ENCODE measurements around the gene PHLDB3. TPM values are rescaled to one million over a fixed set of nuclear protein-coding genes. Genes with fewer than 3 reads are reported as not detected.

The PHLDB3 gene
- polyA plus RNA-seq, 2 of the 4 experiments (the other 2 are of a cell fraction): 5.5 to 12.0 TPM

GRCh38 chr19:43429395-43429794 lies 75.2 kb downstream of the PHLDB3 start:
- POLR2A ChIA-PET: no interaction called here
- FAIRE-seq (no peak), DNase-seq (ENCODE audit: low read depth in 1 of 2, low spot score in 1 of 2) (no peak), ATAC-seq (no peak)
- TF ChIP-seq CEBPB (IDR thresholded peaks at IDR 0.05) (0 out of 4 replicates have a peak, but pooled peaks of 1 of the 2 experiments have one; percentile 9), E2F6 (IDR thresholded peaks at IDR 0.05; ENCODE audit: borderline replicate concordance, low read depth) (no peak)
- TF ChIP-seq, protein P1, sequence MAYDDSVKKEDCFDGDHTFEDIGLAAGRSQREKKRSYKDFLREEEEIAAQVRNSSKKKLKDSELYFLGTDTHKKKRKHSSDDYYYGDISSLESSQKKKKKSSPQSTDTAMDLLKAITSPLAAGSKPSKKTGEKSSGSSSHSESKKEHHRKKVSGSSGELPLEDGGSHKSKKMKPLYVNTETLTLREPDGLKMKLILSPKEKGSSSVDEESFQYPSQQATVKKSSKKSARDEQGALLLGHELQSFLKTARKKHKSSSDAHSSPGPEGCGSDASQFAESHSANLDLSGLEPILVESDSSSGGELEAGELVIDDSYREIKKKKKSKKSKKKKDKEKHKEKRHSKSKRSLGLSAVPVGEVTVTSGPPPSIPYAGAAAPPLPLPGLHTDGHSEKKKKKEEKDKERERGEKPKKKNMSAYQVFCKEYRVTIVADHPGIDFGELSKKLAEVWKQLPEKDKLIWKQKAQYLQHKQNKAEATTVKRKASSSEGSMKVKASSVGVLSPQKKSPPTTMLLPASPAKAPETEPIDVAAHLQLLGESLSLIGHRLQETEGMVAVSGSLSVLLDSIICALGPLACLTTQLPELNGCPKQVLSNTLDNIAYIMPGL (CRISPR knock-in tag; IDR thresholded peaks at IDR 0.05; ENCODE audit: borderline replicate concordance): no peak
- H3K9me3 ChIP-seq: no peaks in the 10 kb centered on the region
- H3K27ac ChIP-seq: no peak overlapping the region
- H3K4me1 ChIP-seq: no peaks in the 10 kb centered on the region
- H3K4me2 ChIP-seq: no peak overlapping the region
- 83% methylated on average over 7 of the region's 7 CpGs for WGBS (ENCODE audit: missing lambda C conversion rate)
- no peak overlapping the region for H3K4me3 ChIP-seq
- CTCF ChIA-PET: interaction anchor here (0.9 to 11.1 kb wide), 5 partner anchors 10 to 669 kb away, joined by 3 to 71 read pairs (median 3); no protein-coding TSS in a partner anchor

GRCh38 chr19:43425567-43426392 lies 78.8 kb downstream of the PHLDB3 start:
- 23% methylated on average over 8 of the region's 8 CpGs for WGBS (ENCODE audit: missing lambda C conversion rate)
- DNase-seq (ENCODE audit: low read depth in 1 of 2, low spot score in 1 of 2) (peak in 1 of 2 experiments; percentile 35), ATAC-seq (peak; percentile 89 to 92; a peak in 5 of 6 replicates), FAIRE-seq (peak; percentile 70)
- CTCF ChIA-PET: interaction anchor here (0.6 to 11.1 kb wide), 34 partner anchors 9 to 969 kb away, joined by 3 to 71 read pairs (median 4); no protein-coding TSS in a partner anchor
- TF ChIP-seq EHMT2 (IDR thresholded peaks at IDR 0.05; ENCODE audit: low read depth) (no peak), JUNB (IDR thresholded peaks at IDR 0.05) (no peak), HEYL (CRISPR knock-in tag; IDR thresholded peaks at IDR 0.05) (no peak), ZFP36 (IDR thresholded peaks at IDR 0.05; ENCODE audit: borderline replicate concordance, partially characterized antibody) (no peak), CBX8 (IDR thresholded peaks at IDR 0.05) (no peak), HOXA7 (CRISPR knock-in tag; IDR thresholded peaks at IDR 0.05) (no peak), ZC3H11A (IDR thresholded peaks at IDR 0.05) (no peak), JUN (IDR thresholded peaks at IDR 0.05) (no peak), SMC3 (IDR thresholded peaks at IDR 0.05) (peak; percentile 63; the same call in 2 of the 3 replicates), RAD21 (conservative IDR thresholded peaks at IDR 0.05 in 1 of 2, IDR thresholded peaks at IDR 0.05 in 1 of 2) (peak; percentile 69 to 70), FOXS1 (CRISPR knock-in tag; IDR thresholded peaks at IDR 0.05) (no peak), CHD2 (IDR thresholded peaks at IDR 0.05; ENCODE audit: low read length, partially characterized antibody) (no peak), RFX5 (IDR thresholded peaks at IDR 0.05) (no peak), MAZ (IDR thresholded peaks at IDR 0.05; ENCODE audit: borderline replicate concordance, low read depth, low read length) (no peak), CEBPB (IDR thresholded peaks at IDR 0.05) (no peak), ESRRA (IDR thresholded peaks at IDR 0.05; ENCODE audit: borderline replicate concordance, low read length) (no peak), RNF2 (IDR thresholded peaks at IDR 0.05; ENCODE audit: borderline replicate concordance, low read depth) (no peak)
- TF ChIP-seq, protein P1 (CRISPR knock-in tag; IDR thresholded peaks at IDR 0.05; ENCODE audit: borderline replicate concordance): no peak
- TF ChIP-seq, protein P2, sequence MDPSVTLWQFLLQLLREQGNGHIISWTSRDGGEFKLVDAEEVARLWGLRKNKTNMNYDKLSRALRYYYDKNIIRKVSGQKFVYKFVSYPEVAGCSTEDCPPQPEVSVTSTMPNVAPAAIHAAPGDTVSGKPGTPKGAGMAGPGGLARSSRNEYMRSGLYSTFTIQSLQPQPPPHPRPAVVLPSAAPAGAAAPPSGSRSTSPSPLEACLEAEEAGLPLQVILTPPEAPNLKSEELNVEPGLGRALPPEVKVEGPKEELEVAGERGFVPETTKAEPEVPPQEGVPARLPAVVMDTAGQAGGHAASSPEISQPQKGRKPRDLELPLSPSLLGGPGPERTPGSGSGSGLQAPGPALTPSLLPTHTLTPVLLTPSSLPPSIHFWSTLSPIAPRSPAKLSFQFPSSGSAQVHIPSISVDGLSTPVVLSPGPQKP (IDR thresholded peaks at IDR 0.05; ENCODE audit: low read depth, low read length): no peak
- TF ChIP-seq, protein P3, sequence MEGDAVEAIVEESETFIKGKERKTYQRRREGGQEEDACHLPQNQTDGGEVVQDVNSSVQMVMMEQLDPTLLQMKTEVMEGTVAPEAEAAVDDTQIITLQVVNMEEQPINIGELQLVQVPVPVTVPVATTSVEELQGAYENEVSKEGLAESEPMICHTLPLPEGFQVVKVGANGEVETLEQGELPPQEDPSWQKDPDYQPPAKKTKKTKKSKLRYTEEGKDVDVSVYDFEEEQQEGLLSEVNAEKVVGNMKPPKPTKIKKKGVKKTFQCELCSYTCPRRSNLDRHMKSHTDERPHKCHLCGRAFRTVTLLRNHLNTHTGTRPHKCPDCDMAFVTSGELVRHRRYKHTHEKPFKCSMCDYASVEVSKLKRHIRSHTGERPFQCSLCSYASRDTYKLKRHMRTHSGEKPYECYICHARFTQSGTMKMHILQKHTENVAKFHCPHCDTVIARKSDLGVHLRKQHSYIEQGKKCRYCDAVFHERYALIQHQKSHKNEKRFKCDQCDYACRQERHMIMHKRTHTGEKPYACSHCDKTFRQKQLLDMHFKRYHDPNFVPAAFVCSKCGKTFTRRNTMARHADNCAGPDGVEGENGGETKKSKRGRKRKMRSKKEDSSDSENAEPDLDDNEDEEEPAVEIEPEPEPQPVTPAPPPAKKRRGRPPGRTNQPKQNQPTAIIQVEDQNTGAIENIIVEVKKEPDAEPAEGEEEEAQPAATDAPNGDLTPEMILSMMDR (IDR thresholded peaks at IDR 0.05): peak; percentile 79
- TF ChIP-seq, protein P4, sequence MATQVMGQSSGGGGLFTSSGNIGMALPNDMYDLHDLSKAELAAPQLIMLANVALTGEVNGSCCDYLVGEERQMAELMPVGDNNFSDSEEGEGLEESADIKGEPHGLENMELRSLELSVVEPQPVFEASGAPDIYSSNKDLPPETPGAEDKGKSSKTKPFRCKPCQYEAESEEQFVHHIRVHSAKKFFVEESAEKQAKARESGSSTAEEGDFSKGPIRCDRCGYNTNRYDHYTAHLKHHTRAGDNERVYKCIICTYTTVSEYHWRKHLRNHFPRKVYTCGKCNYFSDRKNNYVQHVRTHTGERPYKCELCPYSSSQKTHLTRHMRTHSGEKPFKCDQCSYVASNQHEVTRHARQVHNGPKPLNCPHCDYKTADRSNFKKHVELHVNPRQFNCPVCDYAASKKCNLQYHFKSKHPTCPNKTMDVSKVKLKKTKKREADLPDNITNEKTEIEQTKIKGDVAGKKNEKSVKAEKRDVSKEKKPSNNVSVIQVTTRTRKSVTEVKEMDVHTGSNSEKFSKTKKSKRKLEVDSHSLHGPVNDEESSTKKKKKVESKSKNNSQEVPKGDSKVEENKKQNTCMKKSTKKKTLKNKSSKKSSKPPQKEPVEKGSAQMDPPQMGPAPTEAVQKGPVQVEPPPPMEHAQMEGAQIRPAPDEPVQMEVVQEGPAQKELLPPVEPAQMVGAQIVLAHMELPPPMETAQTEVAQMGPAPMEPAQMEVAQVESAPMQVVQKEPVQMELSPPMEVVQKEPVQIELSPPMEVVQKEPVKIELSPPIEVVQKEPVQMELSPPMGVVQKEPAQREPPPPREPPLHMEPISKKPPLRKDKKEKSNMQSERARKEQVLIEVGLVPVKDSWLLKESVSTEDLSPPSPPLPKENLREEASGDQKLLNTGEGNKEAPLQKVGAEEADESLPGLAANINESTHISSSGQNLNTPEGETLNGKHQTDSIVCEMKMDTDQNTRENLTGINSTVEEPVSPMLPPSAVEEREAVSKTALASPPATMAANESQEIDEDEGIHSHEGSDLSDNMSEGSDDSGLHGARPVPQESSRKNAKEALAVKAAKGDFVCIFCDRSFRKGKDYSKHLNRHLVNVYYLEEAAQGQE (IDR thresholded peaks at IDR 0.05): no peak
- no peaks in the 10 kb centered on the region for H3K9me3 ChIP-seq
- no peaks in the 10 kb centered on the region for H3K4me1 ChIP-seq
- no peak overlapping the region for H3K27ac ChIP-seq
- POLR2A ChIA-PET: no interaction called here
- no peak overlapping the region for H3K4me3 ChIP-seq
- H3K4me2 ChIP-seq: peak overlapping the region; percentile 28
